IMR-90 (cell line): Measurements from ENCODE around the gene CCR5. TPM values are rescaled to one million over a fixed set of nuclear protein-coding genes. Genes with fewer than 3 reads are reported as not detected.

Source experiments
- ATAC-seq: fragments of 200-7000 bp; cut with Tn5 transposase; 2 replicates; pipeline ENCODE4 v1.9.1; 2020; ENCODE audit warnings: low read depth, mild to moderate bottlenecking, moderate library complexity
- BruUV-seq: library from RNA; stranded (reverse); fragments of 400-500 nt; replicated peaks from 2 replicates; lab custom pipeline; 2021; lab: Mats Ljungman, UMichigan
- CTCF ChIA-PET: fragments of 300-600 bp; formaldehyde crosslinking; extraction: SDS; loops from one replicate; lab custom pipeline; 2021; ENCODE audit warnings: antibody characterized with exemption; lab: Yijun Ruan, JAX
- POLR2A ChIA-PET: fragments of 300-600 bp; sonication (Branson Sonifier 250); formaldehyde crosslinking; loops from one replicate; lab custom pipeline; 2022; ENCODE audit warnings: antibody characterized with exemption; ENCODE audit not compliant: unreplicated experiment; lab: Charles Lee
- DNase-seq: peaks from one replicate; pipeline ENCODE4 v3.0.0; 2013
- H2AFZ ChIP-seq: replicated peaks from 2 replicates; pipeline ENCODE3; 2013; ENCODE audit warnings: low read length, mild to moderate bottlenecking; ENCODE audit not compliant: poor library complexity
- H2AK5ac ChIP-seq: 2 replicates; pipeline ENCODE4 v1.6.1; 2013; ENCODE audit warnings: low read depth, low read length, inconsistent platforms
- H2AK9ac ChIP-seq: replicated peaks from 2 replicates; pipeline ENCODE3; 2013; ENCODE audit warnings: mild to moderate bottlenecking, low read depth, low read length, moderate library complexity; ENCODE audit not compliant: poor library complexity
- H2BK120ac ChIP-seq: 2 replicates; pipeline ENCODE4 v1.6.1; 2013; ENCODE audit warnings: low read depth, low read length, inconsistent platforms
- H2BK15ac ChIP-seq: 3 replicates; pipeline ENCODE4 v1.6.1; 2013; ENCODE audit warnings: low read depth, low read length, inconsistent platforms
- H2BK20ac ChIP-seq: 2 replicates; pipeline ENCODE4 v1.6.1; 2013; ENCODE audit warnings: low read depth, mild to moderate bottlenecking, inconsistent platforms, low read length, moderate library complexity
- H2BK5ac ChIP-seq: 2 replicates; pipeline ENCODE4 v1.6.1; 2013; ENCODE audit warnings: mild to moderate bottlenecking, low read depth, low read length, inconsistent platforms; ENCODE audit not compliant: poor library complexity, severe bottlenecking
- H3K14ac ChIP-seq: replicated peaks from 2 replicates; pipeline ENCODE4 v1.6.1; 2013; ENCODE audit warnings: low read depth, low read length, inconsistent platforms
- H3K18ac ChIP-seq: 2 replicates; pipeline ENCODE4 v1.6.1; 2013; ENCODE audit warnings: low read depth, low read length, control low read depth
- H3K23ac ChIP-seq: 2 replicates; pipeline ENCODE4 v1.6.1; 2013; ENCODE audit warnings: low read depth, low read length, inconsistent platforms
- H3K27ac ChIP-seq: 2 replicates; pipeline ENCODE4 v1.5.1; 2013; ENCODE audit warnings: mild to moderate bottlenecking, control low read depth, low read length; ENCODE audit not compliant: insufficient read depth
- H3K27me3 ChIP-seq: 2 replicates; pipeline ENCODE4 v1.6.1; 2013; ENCODE audit warnings: low read length; ENCODE audit not compliant: control insufficient read depth, insufficient read depth
- H3K36me3 ChIP-seq: 2 replicates; pipeline ENCODE4 v1.6.1; 2013; ENCODE audit warnings: low read length, mixed read lengths; ENCODE audit not compliant: control insufficient read depth, insufficient read depth
- H3K4ac ChIP-seq: 2 replicates; pipeline ENCODE4 v1.6.1; 2013; ENCODE audit warnings: low read depth, low read length, inconsistent platforms
- H3K4me1 ChIP-seq: 2 replicates; pipeline ENCODE4 v1.6.1; 2013; ENCODE audit warnings: low read length, mixed read lengths; ENCODE audit not compliant: control insufficient read depth, insufficient read depth
- H3K4me2 ChIP-seq: 2 replicates; pipeline ENCODE4 v1.6.1; 2013; ENCODE audit warnings: low read depth, mild to moderate bottlenecking, control low read depth, low read length, moderate library complexity
- H3K4me3 ChIP-seq: 2 replicates; pipeline ENCODE4 v1.5.1; 2013; ENCODE audit warnings: low read depth, mild to moderate bottlenecking, control low read depth, low read length, moderate library complexity; ENCODE audit not compliant: insufficient read depth
- H3K56ac ChIP-seq: 2 replicates; pipeline ENCODE4 v1.6.1; 2013; ENCODE audit warnings: low read length, inconsistent platforms; ENCODE audit not compliant: insufficient read depth; ENCODE audit errors: extremely low read depth
- H3K79me1 ChIP-seq, 2 experiments: 2 replicates each; pipeline ENCODE4 v1.6.1; 2013; ENCODE audit warnings: low read length in 2 of 2, inconsistent platforms in 1 of 2, low read depth in 1 of 2
- H3K9ac ChIP-seq: 2 replicates; pipeline ENCODE4 v1.6.1; 2013; ENCODE audit warnings: low read depth, low read length, control low read depth
- H3K9me1 ChIP-seq: 2 replicates; pipeline ENCODE4 v1.6.1; 2013; ENCODE audit warnings: low read length, inconsistent platforms; ENCODE audit not compliant: insufficient read depth
- H3K9me3 ChIP-seq: 2 replicates; pipeline ENCODE4 v1.6.1; 2013; ENCODE audit warnings: low read length; ENCODE audit not compliant: control insufficient read depth, insufficient read depth
- H4K20me1 ChIP-seq: 2 replicates; pipeline ENCODE4 v1.6.1; 2013; ENCODE audit warnings: low read length, inconsistent platforms; ENCODE audit not compliant: insufficient read depth
- H4K5ac ChIP-seq: 2 replicates; pipeline ENCODE4 v1.6.1; 2013; ENCODE audit warnings: mild to moderate bottlenecking, low read depth, low read length, control low read depth
- H4K8ac ChIP-seq, 2 experiments: 2 replicates each; pipeline ENCODE4 v1.6.1; 2013; ENCODE audit warnings: low read depth in 2 of 2, low read length in 2 of 2, control low read depth in 1 of 2, inconsistent platforms in 1 of 2
- H4K91ac ChIP-seq: 2 replicates; pipeline ENCODE4 v1.6.1; 2013; ENCODE audit warnings: low read depth, low read length, inconsistent platforms; ENCODE audit not compliant: insufficient read depth
- BHLHE40 ChIP-seq: fragments of 150-350 bp; IDR thresholded peaks from 2 replicates; pipeline ENCODE4 v1.6.1; 2016; ENCODE audit warnings: mild to moderate bottlenecking, low read depth, low read length
- CEBPB ChIP-seq: IDR thresholded peaks from 2 replicates; pipeline ENCODE4 v1.6.1; 2012; ENCODE audit warnings: low read depth, low read length, improper control_type of control experiment
- MAFK ChIP-seq: IDR thresholded peaks from 2 replicates; pipeline ENCODE4 v1.6.1; 2012; ENCODE audit warnings: low read depth, low read length, improper control_type of control experiment
- MXI1 ChIP-seq: IDR thresholded peaks from 2 replicates; pipeline ENCODE4 v1.6.1; 2012; ENCODE audit warnings: low read depth, mild to moderate bottlenecking, low read length, moderate library complexity, borderline replicate concordance
- RCOR1 ChIP-seq: IDR thresholded peaks from 2 replicates; pipeline ENCODE4 v1.6.1; 2012; ENCODE audit warnings: mild to moderate bottlenecking, low read length, improper control_type of control experiment; ENCODE audit not compliant: insufficient replicate concordance
- SMC3 ChIP-seq: fragments of 150-350 bp; IDR thresholded peaks from 2 replicates; pipeline ENCODE4 v1.6.1; 2016; ENCODE audit warnings: low read depth, mild to moderate bottlenecking, antibody characterized with exemption, low read length, moderate library complexity
- WGBS, 2 experiments: methylation state at CpG; one replicate each; pipeline versions ENCODE4 v1.1.5 to v1.1.7; 2013; ENCODE audit warnings: missing lambda C conversion rate in 2 of 2; ENCODE audit not compliant: insufficient read length in 1 of 2; ENCODE audit errors: extremely low coverage in 2 of 2; 5-methylcytosine and 5-hydroxymethylcytosine counted together
- dilution Hi-C: fragments of 300-500 bp; cut with HindIII; formaldehyde crosslinking; loops from one replicate; pipeline ENCODE4 v1.14.3; 2018; ENCODE audit warnings: low sequenced_read_pairs; ENCODE audit not compliant: unreplicated experiment
- in situ Hi-C: fragments of 300-500 bp; cut with MboI; formaldehyde crosslinking; loops from 3 replicates; pipeline ENCODE4 v1.14.3; 2019; ENCODE audit warnings: low sequenced_read_pairs, inconsistent platforms, mixed read lengths
- intact Hi-C: fragments of 100-400 bp; cut with micrococcal nuclease; formaldehyde crosslinking; loops from 2 replicates; pipeline ENCODE4 v1.10.0; 2022
- polyA plus RNA-seq, 3 experiments: library from polyadenylated mRNA; depleted of rRNA; stranded (reverse); fragments of >200 nt; gene quantifications; 2 replicates each; pipeline ENCODE4 v1.2.3, GENCODE V29; 2012; ENCODE audit warnings: low replicate concordance in 1 of 3
- total RNA-seq: library from RNA; depleted of rRNA; stranded (reverse); fragments of >200 nt; gene quantifications from 2 replicates; pipeline ENCODE4 v1.2.3, GENCODE V29; 2012
- TF ChIP-seq, protein P1 (sequence below): fragments of 150-350 bp; IDR thresholded peaks from 2 replicates; pipeline ENCODE4 v1.6.1; 2017; ENCODE audit warnings: mild to moderate bottlenecking, antibody characterized with exemption, low read length, low read depth

CCR5 gene
- total and polyA plus RNA-seq, 2 of the 4 experiments (the other 2 are of a cell fraction) = not detected

DNA sequence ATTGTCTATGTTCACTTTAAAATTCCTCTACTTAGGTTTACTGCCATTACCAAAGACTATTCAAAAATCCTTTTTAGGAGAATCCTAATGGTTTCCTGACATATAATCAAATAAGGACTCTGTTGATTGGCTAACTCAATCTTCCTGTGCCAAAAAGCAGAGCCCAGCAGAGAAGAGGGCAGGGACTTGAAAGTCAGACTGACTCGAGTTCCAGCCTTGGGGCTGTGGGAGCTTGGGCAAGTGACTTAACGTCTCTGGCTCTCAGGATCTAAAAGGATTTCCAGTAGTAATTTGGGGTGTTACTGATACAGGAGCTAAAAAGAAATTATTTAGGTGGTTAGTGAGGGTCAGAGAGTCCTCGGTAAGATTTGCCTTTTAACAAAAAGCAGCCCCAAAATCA, 10.9 kb downstream of the CCR5 start:
- Histone ChIP-seq H2BK15ac (no peak overlapping the region), H3K14ac (no peak overlapping the region), H3K56ac (no peak overlapping the region), H3K23ac (no peak overlapping the region), H3K4me1 (no peaks in the 10 kb centered on the region), H2BK5ac (no peak overlapping the region), H3K79me1 (no peaks in the 10 kb centered on the region), H3K4me3 (no peak overlapping the region), H2AFZ (no peak overlapping the region), H3K18ac (no peak overlapping the region), H4K5ac (no peak overlapping the region), H3K9me1 (peaks cover 4% of the 10 kb centered on the region), H2AK9ac (no peak overlapping the region), H3K4ac (no peak overlapping the region), H4K8ac (no peak overlapping the region), H3K27me3 (peaks cover 36% of the 10 kb centered on the region), H2BK120ac (no peak overlapping the region), H3K27ac (no peak overlapping the region), H2AK5ac (no peak overlapping the region), H4K20me1 (no peaks in the 10 kb centered on the region), H4K91ac (no peak overlapping the region), H2BK20ac (no peak overlapping the region), H3K36me3 (no peaks in the 10 kb centered on the region), H3K4me2 (no peak overlapping the region), H3K9me3 (no peaks in the 10 kb centered on the region), H3K9ac (no peak overlapping the region)
- dilution Hi-C loops = no loop called here
- intact Hi-C loops = no loop called here
- TF ChIP-seq CEBPB (no peak), RCOR1 (no peak), MXI1 (no peak), MAFK (no peak), SMC3 (no peak), BHLHE40 (no peak)
- TF ChIP-seq, protein P1, sequence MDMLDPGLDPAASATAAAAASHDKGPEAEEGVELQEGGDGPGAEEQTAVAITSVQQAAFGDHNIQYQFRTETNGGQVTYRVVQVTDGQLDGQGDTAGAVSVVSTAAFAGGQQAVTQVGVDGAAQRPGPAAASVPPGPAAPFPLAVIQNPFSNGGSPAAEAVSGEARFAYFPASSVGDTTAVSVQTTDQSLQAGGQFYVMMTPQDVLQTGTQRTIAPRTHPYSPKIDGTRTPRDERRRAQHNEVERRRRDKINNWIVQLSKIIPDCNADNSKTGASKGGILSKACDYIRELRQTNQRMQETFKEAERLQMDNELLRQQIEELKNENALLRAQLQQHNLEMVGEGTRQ = no peak
- CTCF ChIA-PET = no interaction called here
- POLR2A ChIA-PET = no interaction called here
- DNase-seq (no peak), ATAC-seq (no peak)
- BruUV-seq = no TSS peak
- in situ Hi-C loops = no loop called here
- no CpG with 5 or more reads among the region's 3 CpGs for whole genome bisulfite sequencing, 2 experiments
